IMR-90 (cell line): ENCODE data around the gene ZBTB4.

Source experiments
- CEBPB ChIP-seq: IDR thresholded peaks from 2 replicates; pipeline ENCODE4 v1.6.1; 2012; ENCODE audit warnings: low read depth, low read length, improper control_type of control experiment
- FOS ChIP-seq: fragments of 150-350 bp; IDR thresholded peaks from 2 replicates; pipeline ENCODE4 v1.6.1; 2016; ENCODE audit warnings: low read depth, low read length
- MXI1 ChIP-seq: IDR thresholded peaks from 2 replicates; pipeline ENCODE4 v1.6.1; 2012; ENCODE audit warnings: low read depth, mild to moderate bottlenecking, low read length, moderate library complexity, borderline replicate concordance
- NFE2L2 ChIP-seq: fragments of 150-350 bp; IDR thresholded peaks from 2 replicates; pipeline ENCODE4 v1.6.1; 2016; ENCODE audit warnings: low read depth, mild to moderate bottlenecking, low read length
- POLR2A ChIP-seq: IDR thresholded peaks from 2 replicates; pipeline ENCODE4 v1.6.1; 2012; ENCODE audit warnings: mild to moderate bottlenecking, low read depth, low read length
- RAD21 ChIP-seq: IDR thresholded peaks from 2 replicates; pipeline ENCODE4 v1.6.1; 2012; ENCODE audit warnings: low read length, improper control_type of control experiment
- RCOR1 ChIP-seq: IDR thresholded peaks from 2 replicates; pipeline ENCODE4 v1.6.1; 2012; ENCODE audit warnings: mild to moderate bottlenecking, low read length, improper control_type of control experiment; ENCODE audit not compliant: insufficient replicate concordance
- RFX5 ChIP-seq: IDR thresholded peaks from 2 replicates; pipeline ENCODE4 v1.8.0; 2012; ENCODE audit warnings: low read depth, mild to moderate bottlenecking, low read length, moderate library complexity
- TF ChIP-seq, protein P1 (sequence below): conservative IDR thresholded peaks from 2 replicates; pipeline ENCODE4 v1.5.1; 2012; ENCODE audit warnings: mild to moderate bottlenecking, low read depth, low read length, improper control_type of control experiment
- TF ChIP-seq, protein P2 (sequence below): fragments of 150-350 bp; IDR thresholded peaks from 2 replicates; pipeline ENCODE4 v1.6.1; 2016; ENCODE audit warnings: low read depth, mild to moderate bottlenecking, low read length, moderate library complexity, borderline replicate concordance

DNA sequence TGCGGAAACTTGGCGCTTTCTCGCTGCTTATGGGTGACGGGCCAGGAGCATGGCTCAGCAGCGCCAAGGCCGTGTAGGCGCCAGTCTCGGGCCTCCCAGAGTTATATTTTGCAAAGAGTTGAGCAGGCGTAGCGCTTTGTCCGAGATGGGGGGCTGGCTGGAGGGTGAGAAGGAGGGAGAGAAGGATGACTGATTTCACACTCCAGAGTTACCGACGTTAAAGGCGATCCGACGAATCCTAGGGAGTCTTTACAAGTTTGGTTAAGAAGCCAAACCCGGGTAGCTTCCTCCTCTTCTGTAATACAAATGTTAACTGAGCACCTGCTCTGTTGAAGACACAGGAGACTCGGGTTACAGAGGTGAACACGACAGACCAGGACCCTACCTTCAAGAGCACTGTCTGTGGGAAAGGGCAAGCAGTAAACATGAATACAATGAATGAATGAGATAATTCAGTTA, 5.5 kb upstream of the ZBTB4 start:
- TF ChIP-seq, protein P1, sequence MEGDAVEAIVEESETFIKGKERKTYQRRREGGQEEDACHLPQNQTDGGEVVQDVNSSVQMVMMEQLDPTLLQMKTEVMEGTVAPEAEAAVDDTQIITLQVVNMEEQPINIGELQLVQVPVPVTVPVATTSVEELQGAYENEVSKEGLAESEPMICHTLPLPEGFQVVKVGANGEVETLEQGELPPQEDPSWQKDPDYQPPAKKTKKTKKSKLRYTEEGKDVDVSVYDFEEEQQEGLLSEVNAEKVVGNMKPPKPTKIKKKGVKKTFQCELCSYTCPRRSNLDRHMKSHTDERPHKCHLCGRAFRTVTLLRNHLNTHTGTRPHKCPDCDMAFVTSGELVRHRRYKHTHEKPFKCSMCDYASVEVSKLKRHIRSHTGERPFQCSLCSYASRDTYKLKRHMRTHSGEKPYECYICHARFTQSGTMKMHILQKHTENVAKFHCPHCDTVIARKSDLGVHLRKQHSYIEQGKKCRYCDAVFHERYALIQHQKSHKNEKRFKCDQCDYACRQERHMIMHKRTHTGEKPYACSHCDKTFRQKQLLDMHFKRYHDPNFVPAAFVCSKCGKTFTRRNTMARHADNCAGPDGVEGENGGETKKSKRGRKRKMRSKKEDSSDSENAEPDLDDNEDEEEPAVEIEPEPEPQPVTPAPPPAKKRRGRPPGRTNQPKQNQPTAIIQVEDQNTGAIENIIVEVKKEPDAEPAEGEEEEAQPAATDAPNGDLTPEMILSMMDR, result peak; percentile 27; the same call in 1 of the 2 replicates
- TF ChIP-seq CEBPB (no peak), POLR2A (no peak), RCOR1 (no peak), FOS (no peak), RAD21 (peak; percentile 42), MXI1 (peak; percentile 93), RFX5 (no peak), NFE2L2 (no peak)
- TF ChIP-seq, protein P2, sequence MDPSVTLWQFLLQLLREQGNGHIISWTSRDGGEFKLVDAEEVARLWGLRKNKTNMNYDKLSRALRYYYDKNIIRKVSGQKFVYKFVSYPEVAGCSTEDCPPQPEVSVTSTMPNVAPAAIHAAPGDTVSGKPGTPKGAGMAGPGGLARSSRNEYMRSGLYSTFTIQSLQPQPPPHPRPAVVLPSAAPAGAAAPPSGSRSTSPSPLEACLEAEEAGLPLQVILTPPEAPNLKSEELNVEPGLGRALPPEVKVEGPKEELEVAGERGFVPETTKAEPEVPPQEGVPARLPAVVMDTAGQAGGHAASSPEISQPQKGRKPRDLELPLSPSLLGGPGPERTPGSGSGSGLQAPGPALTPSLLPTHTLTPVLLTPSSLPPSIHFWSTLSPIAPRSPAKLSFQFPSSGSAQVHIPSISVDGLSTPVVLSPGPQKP, result no peak
